DMS153 (cell line): Measurements from ENCODE around the gene PROCA1.
A peak's percentile ranks its signal among the peaks of the same experiment; 100 is the strongest.
"Not testable (repeated sequence)": the region's sequence is repeated elsewhere in the genome, so short reads cannot be mapped to it uniquely, and the experiment has no call there.

Experiments
- DNase-seq: peaks from one replicate; lab custom pipeline; 2025; lab: John Stamatoyannopoulos, UW

Gene PROCA1

DNA sequence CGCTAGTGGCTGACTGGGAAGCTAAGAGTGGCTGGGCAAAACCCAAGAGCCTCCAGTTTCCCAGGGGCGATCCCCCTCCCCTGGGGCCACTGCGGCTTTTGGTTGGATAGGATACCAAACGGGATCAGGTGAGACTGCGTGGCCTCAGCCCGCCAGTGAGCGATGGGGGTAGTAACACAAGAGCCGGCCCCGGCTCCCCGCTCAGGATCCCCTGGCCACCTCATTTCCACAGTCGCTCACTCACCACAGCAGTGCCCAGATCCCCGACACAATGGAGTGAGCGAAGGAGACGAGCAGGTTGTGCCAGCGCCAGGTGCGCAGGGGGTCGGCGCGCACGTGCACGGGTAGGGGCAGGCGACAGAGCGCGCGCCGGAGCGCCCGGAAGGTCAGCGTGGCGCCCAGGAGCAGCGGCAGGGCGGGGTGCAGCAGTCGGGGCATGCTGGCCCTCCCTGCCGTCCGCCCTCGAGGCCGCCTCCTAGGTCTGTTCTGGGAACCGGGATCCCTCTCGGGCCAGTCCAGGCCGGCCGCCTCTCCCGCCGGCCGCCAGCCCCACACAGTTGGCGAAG, 14.1 kb upstream of the PROCA1 start:
- DNase-seq, result peak; percentile 56

- peak; percentile 56 for DNase-seq
Observed at GRCh38 chr17:28725166-28725659, 13.5 kb upstream of the PROCA1 start.

- no peak for DNase-seq
Observed at GRCh38 chr17:28724500-28725165, 12.9 kb upstream of the PROCA1 start.

GRCh38 chr17:28723836-28724499, 12.3 kb upstream of the PROCA1 start:
- DNase-seq, result not testable (repeated sequence)

DNA sequence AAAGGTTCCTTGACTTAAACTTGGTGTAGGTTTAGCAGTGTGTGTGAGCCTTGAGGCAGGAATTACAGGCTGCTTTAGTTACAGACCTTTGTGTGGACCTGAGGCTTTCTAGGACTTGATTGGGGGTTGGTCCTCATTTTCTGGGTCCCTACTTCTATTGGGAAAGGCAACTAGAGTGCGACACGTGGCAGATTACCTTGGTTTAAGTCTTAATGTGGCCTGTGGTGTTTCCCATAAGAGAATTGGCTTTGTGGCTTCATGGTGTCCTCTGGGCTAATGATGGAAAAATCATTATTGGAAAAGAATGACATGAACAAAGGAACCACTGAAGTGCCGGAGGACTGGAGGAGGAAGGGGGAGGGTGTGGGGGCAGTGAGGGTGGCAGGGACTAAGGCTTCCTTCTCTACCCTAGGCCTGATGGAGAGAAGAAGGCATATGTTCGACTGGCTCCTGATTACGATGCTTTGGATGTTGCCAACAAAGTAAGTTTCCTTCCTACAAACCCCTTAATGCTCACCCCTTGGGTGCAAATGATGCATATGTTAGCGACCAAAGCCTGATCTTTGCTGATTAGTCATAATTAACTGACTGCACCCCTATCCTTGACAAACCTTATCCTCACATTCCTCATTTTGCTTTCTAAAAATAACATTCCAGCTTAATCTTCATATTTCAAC, 11.6 kb upstream of the PROCA1 start:
- no peak for DNase-seq

DNA sequence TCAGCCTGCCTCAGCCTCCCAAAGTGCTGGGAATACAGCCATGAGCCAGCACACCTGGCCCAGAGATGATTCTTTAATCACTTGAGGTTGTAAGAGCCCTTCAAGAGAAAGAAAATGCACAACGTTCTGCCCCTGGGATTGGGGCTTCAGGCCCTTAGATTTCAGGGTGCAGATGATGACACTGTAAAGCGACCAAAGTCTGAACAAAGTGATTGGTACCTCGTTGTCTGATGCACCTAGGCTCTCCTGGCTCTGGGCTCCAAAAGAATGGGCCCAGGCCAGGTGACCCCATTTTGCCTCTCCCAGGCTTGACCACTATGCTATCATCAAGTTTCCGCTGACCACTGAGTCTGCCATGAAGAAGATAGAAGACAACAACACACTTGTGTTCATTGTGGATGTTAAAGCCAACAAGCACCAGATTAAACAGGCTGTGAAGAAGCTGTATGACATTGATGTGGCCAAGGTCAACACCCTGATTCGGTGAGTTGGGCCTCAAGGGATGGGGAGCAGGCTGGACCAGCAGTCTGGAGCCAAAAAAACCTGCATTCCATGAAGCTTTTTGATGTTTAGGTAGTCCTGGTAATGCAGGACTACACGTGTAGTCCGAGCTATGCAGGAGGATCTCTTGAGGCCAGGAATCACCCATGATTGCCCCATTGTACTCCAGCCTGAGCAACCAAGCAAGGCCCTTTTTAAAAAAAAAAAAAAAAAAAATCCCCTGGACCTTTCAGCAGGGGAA, 10.9 kb upstream of the PROCA1 start:
- no peak for DNase-seq

DNA sequence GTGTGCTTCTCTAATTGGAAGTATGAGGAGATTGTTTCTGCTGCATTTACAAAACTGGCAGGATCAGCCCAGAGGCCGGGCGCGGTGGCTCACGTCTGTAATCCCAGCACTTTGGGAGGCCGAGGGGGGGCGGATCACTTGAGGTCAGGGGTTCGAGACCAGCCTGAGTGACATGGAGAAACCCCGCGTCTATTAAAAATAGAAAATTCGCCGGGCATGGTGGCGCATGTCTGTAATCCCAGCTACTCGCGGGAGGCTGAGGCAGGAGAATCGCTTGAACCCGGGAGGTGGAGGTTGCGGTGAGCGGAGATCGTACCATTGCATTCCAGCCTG, 9.3 kb upstream of the PROCA1 start:
- DNase-seq, result not testable (repeated sequence)

GRCh38 chr17:28720247-28720996, 8.7 kb upstream of the PROCA1 start:
- no peak for DNase-seq

DNA sequence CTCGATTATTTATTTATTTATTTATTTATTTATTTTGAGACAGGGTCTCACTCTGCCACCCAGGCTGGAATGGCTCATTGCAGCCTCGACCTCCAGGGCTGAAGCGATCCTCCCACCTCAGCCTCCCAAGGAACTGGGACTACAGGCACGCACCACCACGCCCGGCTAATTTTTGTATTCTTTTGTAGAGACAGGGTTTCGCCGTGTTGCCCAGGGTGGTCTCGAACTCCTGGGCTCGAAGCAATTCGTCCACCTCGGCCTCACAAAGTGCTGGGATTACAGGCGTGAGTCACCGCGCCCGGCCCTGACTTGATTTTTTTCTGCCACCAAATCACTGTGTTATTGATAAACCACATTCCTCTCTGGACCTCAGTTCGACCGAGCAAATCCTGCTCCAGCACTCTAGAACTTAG, 7.3 kb upstream of the PROCA1 start:
- no peak for DNase-seq

DNA sequence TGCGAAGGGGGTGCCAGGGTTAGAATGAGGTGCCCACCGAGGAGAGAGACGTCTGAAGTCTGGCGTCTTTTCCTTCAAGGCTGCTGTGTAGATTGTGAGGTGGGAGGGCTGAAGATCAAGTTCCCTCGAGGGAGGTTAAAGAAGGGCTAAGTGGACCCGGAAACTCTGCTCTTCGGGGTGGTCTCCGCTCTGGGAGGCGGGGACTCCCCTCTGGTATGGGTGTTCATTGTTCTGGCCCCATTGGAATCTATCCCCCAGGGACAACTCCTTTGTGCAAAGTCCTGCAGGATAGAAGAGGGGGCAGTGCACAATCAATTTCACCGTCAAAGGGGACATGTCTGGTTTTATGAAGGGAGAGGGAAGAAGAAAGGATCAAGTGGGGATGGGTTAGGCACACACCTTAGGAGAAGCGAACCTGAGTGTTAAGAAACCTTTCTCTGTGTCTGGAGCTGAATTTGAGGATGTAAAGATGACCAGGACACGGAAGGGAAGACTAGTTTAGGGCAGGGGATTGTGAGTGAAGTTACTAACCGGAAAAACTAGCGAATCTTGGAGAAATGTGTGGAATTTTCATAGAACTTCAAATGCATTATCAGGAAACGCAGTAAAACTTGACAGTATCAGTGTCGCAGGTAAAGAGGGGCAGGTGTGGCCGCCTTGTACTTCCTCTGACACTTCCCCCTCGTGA, 6.8 kb upstream of the PROCA1 start:
- DNase-seq, result no peak

DNA sequence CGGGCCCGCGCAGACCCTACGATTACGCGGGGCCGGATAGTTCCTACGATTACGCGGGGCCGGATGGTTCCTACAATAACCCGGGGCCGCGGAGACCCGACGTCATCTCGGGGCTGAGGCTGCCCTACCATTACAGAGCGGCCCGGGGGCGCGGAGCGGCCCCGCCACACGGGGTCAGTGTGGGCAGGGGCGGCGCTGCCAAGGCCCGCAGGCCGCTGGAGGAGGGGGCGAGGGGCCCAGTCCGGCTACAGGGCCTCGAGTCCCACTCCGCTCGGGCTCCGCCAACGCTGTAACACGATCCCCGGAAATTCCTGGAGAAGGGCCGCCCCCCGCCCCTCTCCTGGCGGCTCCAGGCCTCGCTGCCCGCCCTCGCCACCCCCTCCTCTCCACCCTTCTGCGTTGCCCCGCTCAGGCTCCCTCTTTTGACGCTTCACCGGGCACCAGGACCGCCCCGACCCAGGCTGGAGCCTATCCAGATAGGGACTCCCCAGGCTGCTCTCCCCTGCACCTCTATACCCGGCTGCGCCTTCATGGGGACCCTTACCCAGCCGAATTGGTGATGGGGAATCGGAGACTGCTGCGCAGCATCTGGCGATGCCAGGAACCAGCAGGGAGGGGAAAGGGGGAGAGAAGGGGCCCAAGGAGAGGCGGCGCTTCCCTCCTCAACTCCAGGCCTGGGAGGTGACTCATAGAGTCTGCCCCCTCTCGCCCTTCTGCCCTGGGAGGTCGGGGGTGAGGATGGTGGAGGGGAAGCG, 6.1 kb upstream of the PROCA1 start, which contains the start of gene RAB34:
TSS of gene RAB34 (minus strand) at position 291 of the 755 bp plus-strand sequence. CDS start 602 bp downstream, outside the sequence.
- peak; percentile 51 for DNase-seq

- DNase-seq, result no peak
Observed at GRCh38 chr17:28716740-28717577, 5.3 kb upstream of the PROCA1 start.

DNA sequence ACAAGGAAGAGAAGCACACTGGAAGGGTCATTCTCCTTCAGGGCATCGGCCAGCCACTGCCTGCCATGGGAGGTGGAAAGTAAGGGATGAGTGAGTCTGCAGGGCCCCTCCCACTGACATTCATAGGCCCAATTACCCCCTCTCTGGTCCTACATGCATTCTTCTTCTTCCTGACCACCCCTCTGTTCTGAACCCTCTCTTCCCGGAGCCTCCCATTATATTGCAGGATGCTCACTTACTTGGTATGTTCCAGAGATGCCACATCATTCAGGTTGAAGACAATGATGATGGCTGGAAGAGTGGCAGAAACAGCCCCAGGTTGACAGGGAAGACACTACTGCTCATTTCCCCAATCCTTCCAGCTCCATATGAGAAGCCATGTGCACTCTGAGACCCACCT, 3.5 kb upstream of the PROCA1 start:
- DNase-seq, result no peak

DNA sequence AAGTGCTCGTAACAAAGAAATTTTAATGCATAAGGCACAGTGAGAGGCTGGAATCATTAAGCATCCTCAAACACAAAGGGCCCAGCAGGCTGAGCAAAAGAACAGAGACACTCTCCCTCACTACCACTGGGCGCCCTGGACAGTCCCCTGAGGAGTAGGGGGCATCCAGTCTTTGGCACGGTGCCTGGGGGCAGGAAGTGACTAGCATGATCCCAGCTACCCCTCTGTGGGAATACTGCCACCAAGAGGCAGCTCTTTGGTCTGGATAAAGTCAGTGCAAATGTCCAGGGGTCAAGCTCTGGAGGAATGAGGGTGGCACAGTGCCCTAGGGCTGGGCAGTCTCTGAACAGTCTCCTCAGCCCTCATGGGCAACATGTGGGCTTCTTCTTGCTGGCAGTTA, 2.6 kb upstream of the PROCA1 start:
- no peak for DNase-seq

- DNase-seq, result no peak
Observed at GRCh38 chr17:28712705-28713415, 1.2 kb upstream of the PROCA1 start.

GRCh38 chr17:28712032-28712704, 480 bp upstream of the PROCA1 start:
- peak; percentile 87 for DNase-seq

- DNase-seq, result peak; percentile 96
Observed at GRCh38 chr17:28710861-28711722, 596 bp downstream of the PROCA1 start.
